Testis (tissue), 2 donors: ENCODE results near the gene EMC9.

Experiments
- CTCF ChIP-seq, 3 experiments: fragments of 450-650 bp in 2 of 3; fragments of 200-600 bp in 1 of 3; sonication (generic) in 1 of 3; IDR thresholded peaks; one replicate each; pipeline ENCODE4 v1.5.1; 2016 to 2019; ENCODE audit warnings: antibody characterized with exemption in 3 of 3, mild to moderate bottlenecking in 2 of 3, moderate library complexity in 1 of 3
- POLR2A ChIP-seq: fragments of 450-650 bp; IDR thresholded peaks from one replicate; pipeline ENCODE4 v1.6.1; 2017; ENCODE audit warnings: antibody characterized with exemption, mild to moderate bottlenecking, moderate library complexity

GRCh38 chr14:24110060-24110459 is 31.3 kb downstream of the EMC9 start:
- TF ChIP-seq CTCF (IDR thresholded peaks at IDR 0.05), result no peak
- TF ChIP-seq POLR2A, result no peak
